Middle frontal gyrus (tissue), 1 donor: ENCODE results near the gene LINC00305.

ENCODE experiments used
- DNase-seq: peaks from one replicate; pipeline ENCODE4 v3.0.0-alpha.2; 2015; ENCODE audit warnings: low spot score; ENCODE audit errors: extremely low spot score

LINC00305 gene

DNA sequence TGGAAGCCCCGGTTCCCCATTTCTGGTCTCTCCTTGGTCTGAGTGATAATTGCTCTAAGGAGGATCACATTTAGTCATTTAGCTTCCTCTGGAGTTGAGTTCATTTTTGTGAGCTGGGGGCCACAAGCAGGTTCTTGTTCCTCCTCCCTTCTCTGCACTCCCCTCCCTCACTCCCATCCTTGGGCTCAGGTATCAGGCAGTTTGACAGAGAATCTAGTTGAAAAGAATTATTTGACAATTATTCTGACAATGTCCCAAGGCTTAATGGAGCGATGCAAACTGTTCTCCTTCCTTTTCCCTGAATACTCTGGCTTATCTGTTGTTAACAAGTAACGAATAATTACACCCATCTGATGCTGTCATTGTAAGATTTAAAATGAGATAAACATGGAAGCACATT, 117.5 kb downstream of the LINC00305 start:
- no peak for DNase-seq
